ENCODE measurements around the gene AGBL3. TPM values are rescaled to one million over a fixed set of nuclear protein-coding genes. Genes with fewer than 3 reads are reported as not detected.

AGBL3 gene
- total and polyA plus RNA-seq, 4 donors: 0.67 to 3.1 (median 1.8) TPM

- DNase-seq (ENCODE audit: low spot score): no peak
- Histone ChIP-seq H3K9me3 (ENCODE audit: control insufficient read depth in 4 of 4, low read length in 3 of 4) (no peaks in the 10 kb centered on the region), H3K27ac (ENCODE audit: low read depth in 1 of 2, low read length in 2 of 2) (no peak overlapping the region), H3K9ac (ENCODE audit: low read depth in 1 of 2, low read length in 2 of 2) (no peak overlapping the region), H3K4me3 (ENCODE audit: low read depth in 1 of 3, low read length in 3 of 3) (no peak overlapping the region), H3K36me3 (ENCODE audit: control insufficient read depth in 4 of 4, insufficient read depth in 3 of 4, low read depth in 1 of 4, low read length in 3 of 4) (peaks cover 3 to 51% (median 35%) of the 10 kb centered on the region in 4 donors), H3K27me3 (ENCODE audit: control insufficient read depth in 4 of 4, insufficient read depth in 4 of 4, low read length in 3 of 4) (no peaks in the 10 kb centered on the region), H3K4me1 (ENCODE audit: control insufficient read depth in 4 of 4, insufficient read depth in 4 of 4, low read length in 3 of 4) (peaks cover 0 to 7% (median 2%) of the 10 kb centered on the region in 4 donors)
- 95% methylated on average over 1 of the region's 1 CpG for WGBS
- no peak for TF ChIP-seq SP1 (IDR thresholded peaks at IDR 0.05)
- no peak for TF ChIP-seq HNF4A (conservative IDR thresholded peaks at IDR 0.05)
- TF ChIP-seq GABPA (IDR thresholded peaks at IDR 0.05 in 1 of 2, conservative IDR thresholded peaks at IDR 0.05 in 1 of 2): no peak
- TF ChIP-seq EGR1 (IDR thresholded peaks at IDR 0.05; ENCODE audit: low read depth in 2 of 2): no peak
- no peak for TF ChIP-seq YY1 (IDR thresholded peaks at IDR 0.05)
- TF ChIP-seq REST (IDR thresholded peaks at IDR 0.05): no peak
- TF ChIP-seq RXRA (IDR thresholded peaks at IDR 0.05): no peak
- TF ChIP-seq FOXA1 (IDR thresholded peaks at IDR 0.05): no peak
- no peak for TF ChIP-seq NR2F2 (IDR thresholded peaks at IDR 0.05)
Measured at GRCh38 chr7:134947831-134948230, 38.5 kb upstream of the AGBL3 start.

GRCh38 chr7:134948246-134948645, 38.1 kb upstream of the AGBL3 start:
- WGBS: 90% methylated on average over 4 of the region's 4 CpGs
- no peak for DNase-seq (ENCODE audit: low spot score)
- no peak for TF ChIP-seq FOXA2 (IDR thresholded peaks at IDR 0.05)
- TF ChIP-seq NR2F2 (IDR thresholded peaks at IDR 0.05): no peak
- no peak for TF ChIP-seq TAF1 (conservative IDR thresholded peaks at IDR 0.05)
- no peak for TF ChIP-seq GABPA (IDR thresholded peaks at IDR 0.05 in 1 of 2, conservative IDR thresholded peaks at IDR 0.05 in 1 of 2)
- no peak for TF ChIP-seq JUND (IDR thresholded peaks at IDR 0.05)
- TF ChIP-seq HNF4G (IDR thresholded peaks at IDR 0.05): no peak
- no peak for TF ChIP-seq YY1 (IDR thresholded peaks at IDR 0.05)
- no peak for TF ChIP-seq ZBTB33 (IDR thresholded peaks at IDR 0.05)
- TF ChIP-seq SP1 (IDR thresholded peaks at IDR 0.05): no peak
- TF ChIP-seq REST (IDR thresholded peaks at IDR 0.05): no peak
- TF ChIP-seq RAD21 (IDR thresholded peaks at IDR 0.05): no peak
- TF ChIP-seq FOXA1 (IDR thresholded peaks at IDR 0.05): no peak
- no peak for TF ChIP-seq CTCF (IDR thresholded peaks at IDR 0.05; ENCODE audit: low read depth, low read length, missing input control)
- TF ChIP-seq EGR1 (IDR thresholded peaks at IDR 0.05; ENCODE audit: low read depth in 2 of 2): no peak
- TF ChIP-seq MAX (IDR thresholded peaks at IDR 0.05): no peak
- no peak overlapping the region for H3K9ac ChIP-seq (ENCODE audit: low read depth in 1 of 2, low read length in 2 of 2)
- peaks cover 0 to 3% (median 0%) of the 10 kb centered on the region in 4 donors for H3K4me1 ChIP-seq (ENCODE audit: control insufficient read depth in 4 of 4, insufficient read depth in 4 of 4, low read length in 3 of 4)
- no peaks in the 10 kb centered on the region for H3K27me3 ChIP-seq (ENCODE audit: control insufficient read depth in 4 of 4, insufficient read depth in 4 of 4, low read length in 3 of 4)
- H3K4me3 ChIP-seq (ENCODE audit: low read depth in 1 of 3, low read length in 3 of 3): no peak overlapping the region
- peaks cover 4 to 55% (median 36%) of the 10 kb centered on the region in 4 donors for H3K36me3 ChIP-seq (ENCODE audit: control insufficient read depth in 4 of 4, insufficient read depth in 3 of 4, low read depth in 1 of 4, low read length in 3 of 4)
- H3K9me3 ChIP-seq (ENCODE audit: control insufficient read depth in 4 of 4, low read length in 3 of 4): no peaks in the 10 kb centered on the region
- H3K27ac ChIP-seq (ENCODE audit: low read depth in 1 of 2, low read length in 2 of 2): no peak overlapping the region

Measured in liver (tissue), 9 donors.